ENCODE data around the gene PET117.

GRCh38 chr20:18101125-18101810 is 36.4 kb upstream of the PET117 start:
- TF ChIP-seq POLR2AphosphoS5 (IDR thresholded peaks at IDR 0.05; ENCODE audit: insufficient read depth in 1 of 2, low read depth in 1 of 2) (no peak), POLR2A (IDR thresholded peaks at IDR 0.05) (no peak), CTCF (IDR thresholded peaks at IDR 0.05) (no peak)
